IPS-18c (cell line): ENCODE results near the gene CHID1.

Source experiments
- H3K4me3 ChIP-seq: 2 replicates; pipeline ENCODE4 v1.7.0; 2013; ENCODE audit warnings: low read depth, mild to moderate bottlenecking, low read length, moderate library complexity; ENCODE audit not compliant: insufficient read depth
- H3K9me3 ChIP-seq: one replicate; pipeline ENCODE4 v1.6.1; 2013; ENCODE audit warnings: mild to moderate bottlenecking, low read length, moderate library complexity; ENCODE audit not compliant: control insufficient read depth, insufficient read depth

CHID1 gene

GRCh38 chr11:937841-938261 is 27.2 kb upstream of the CHID1 start:
- no peak overlapping the region for H3K4me3 ChIP-seq
- H3K9me3 ChIP-seq, result no peaks in the 10 kb centered on the region

GRCh38 chr11:936199-936598 is 25.6 kb upstream of the CHID1 start:
- Histone ChIP-seq H3K4me3 (no peak overlapping the region), H3K9me3 (no peaks in the 10 kb centered on the region)

GRCh38 chr11:934527-934926 is 23.9 kb upstream of the CHID1 start:
- no peak overlapping the region for H3K4me3 ChIP-seq
- no peaks in the 10 kb centered on the region for H3K9me3 ChIP-seq

GRCh38 chr11:933936-934335 is 23.3 kb upstream of the CHID1 start:
- Histone ChIP-seq H3K4me3 (no peak overlapping the region), H3K9me3 (no peaks in the 10 kb centered on the region)

GRCh38 chr11:933142-933851 is 22.7 kb upstream of the CHID1 start:
- H3K9me3 ChIP-seq, result no peaks in the 10 kb centered on the region
- no peak overlapping the region for H3K4me3 ChIP-seq

- no peak overlapping the region for H3K4me3 ChIP-seq
- H3K9me3 ChIP-seq, result no peaks in the 10 kb centered on the region
Measured at GRCh38 chr11:932435-932834, 21.8 kb upstream of the CHID1 start.

GRCh38 chr11:931385-931784 is 20.8 kb upstream of the CHID1 start:
- Histone ChIP-seq H3K9me3 (no peaks in the 10 kb centered on the region), H3K4me3 (no peak overlapping the region)

- H3K4me3 ChIP-seq, result no peak overlapping the region
- no peaks in the 10 kb centered on the region for H3K9me3 ChIP-seq
Measured at GRCh38 chr11:929405-929804, 18.8 kb upstream of the CHID1 start.

- Histone ChIP-seq H3K4me3 (no peak overlapping the region), H3K9me3 (no peaks in the 10 kb centered on the region)
Measured at GRCh38 chr11:928786-929185, 18.2 kb upstream of the CHID1 start.

GRCh38 chr11:927871-928270 is 17.3 kb upstream of the CHID1 start:
- Histone ChIP-seq H3K4me3 (no peak overlapping the region), H3K9me3 (no peaks in the 10 kb centered on the region)

GRCh38 chr11:926341-926916 is 15.8 kb upstream of the CHID1 start:
- Histone ChIP-seq H3K4me3 (peak overlapping the region; percentile 84), H3K9me3 (no peaks in the 10 kb centered on the region)

- Histone ChIP-seq H3K4me3 (peak within 1 kb of the TSS; percentile 84), H3K9me3 (no peaks in the 10 kb centered on the region)
Measured at GRCh38 chr11:925496-926301, 15.1 kb upstream of the CHID1 start, which contains the start of gene AP2A2. Gene AP2A2, plus strand, starts transcription at chr11:925870. Its CDS starts 152 bp downstream, at chr11:926022.

GRCh38 chr11:925158-925495 is 14.5 kb upstream of the CHID1 start:
- peak overlapping the region; percentile 40; the same call in 1 of the 2 replicates for H3K4me3 ChIP-seq

GRCh38 chr11:924406-925157 is 14.0 kb upstream of the CHID1 start:
- no peaks in the 10 kb centered on the region for H3K9me3 ChIP-seq
- no peak overlapping the region for H3K4me3 ChIP-seq

More at GRCh38 chr11:925158-925495, 14.5 kb upstream of the CHID1 start:
- H3K9me3 ChIP-seq, result no peaks in the 10 kb centered on the region

GRCh38 chr11:923691-924405 is 13.2 kb upstream of the CHID1 start:
- Histone ChIP-seq H3K9me3 (no peaks in the 10 kb centered on the region), H3K4me3 (no peak overlapping the region)

- Histone ChIP-seq H3K4me3 (no peak overlapping the region), H3K9me3 (no peaks in the 10 kb centered on the region)
Measured at GRCh38 chr11:921921-922678, 11.5 kb upstream of the CHID1 start.
